Measurements from ENCODE around the gene PLXND1.

GRCh38 chr3:129585949-129586657, 20.4 kb downstream of the PLXND1 start:
- TF ChIP-seq POLR2A (IDR thresholded peaks at IDR 0.05) (no peak), CTCF (IDR thresholded peaks at IDR 0.05) (no peak)

Measured in body of pancreas (tissue), 4 donors.